SK-N-MC (cell line): Measurements from ENCODE around the gene BAG1.
A peak's percentile ranks its signal among the peaks of the same experiment; 100 is the strongest.

Experiments
- DNase-seq: peaks from one replicate; pipeline ENCODE4 v3.0.0-alpha.2; 2011; ENCODE audit warnings: low read depth, low spot score
- H3K27ac ChIP-seq: fragments of 200-600 bp; sonication (generic); 2 replicates; pipeline ENCODE4 v1.5.1; 2016; ENCODE audit warnings: mixed run types
- H3K36me3 ChIP-seq: fragments of 200-600 bp; sonication (generic); 2 replicates; pipeline ENCODE4 v1.6.1; 2017; ENCODE audit warnings: antibody characterized with exemption, low read length, mixed read lengths; ENCODE audit not compliant: insufficient read depth
- H3K4me3 ChIP-seq: fragments of 200-600 bp; sonication (generic); 2 replicates; pipeline ENCODE4 v1.5.1; 2016
- H3K9ac ChIP-seq: fragments of 200-600 bp; sonication (generic); 2 replicates; pipeline ENCODE4 v1.8.0; 2017; ENCODE audit warnings: mixed run types, mixed read lengths; ENCODE audit not compliant: insufficient read length
- H3K9me3 ChIP-seq: fragments of 200-600 bp; sonication (generic); 2 replicates; pipeline ENCODE4 v1.6.1; 2017; ENCODE audit warnings: low read depth, mild to moderate bottlenecking, antibody characterized with exemption, low read length, moderate library complexity, mixed read lengths
- EZH2 ChIP-seq: fragments of 200-600 bp; sonication (generic); IDR thresholded peaks from one replicate; pipeline ENCODE4 v1.6.1; 2017; ENCODE audit warnings: antibody characterized with exemption
- FOXP2 ChIP-seq: optimal IDR thresholded peaks from 2 replicates; pipeline ENCODE3; 2011; ENCODE audit warnings: mild to moderate bottlenecking, moderate library complexity; ENCODE audit not compliant: insufficient read depth; ENCODE audit errors: extremely low read length, control extremely low read depth
- POLR2AphosphoS5 ChIP-seq: IDR thresholded peaks from 2 replicates; pipeline ENCODE4 v1.6.1; 2012; ENCODE audit warnings: mild to moderate bottlenecking, low read depth, low read length, borderline replicate concordance

BAG1 gene

GRCh38 chr9:33288235-33288634 lies 23.7 kb upstream of the BAG1 start:
- H3K9ac ChIP-seq, result no peak overlapping the region
- TF ChIP-seq FOXP2 (no peak), POLR2AphosphoS5 (no peak), EZH2 (no peak)
- no peak overlapping the region for H3K27ac ChIP-seq
- DNase-seq, result no peak
- peaks cover 14% of the 10 kb centered on the region for H3K36me3 ChIP-seq
- no peaks in the 10 kb centered on the region for H3K9me3 ChIP-seq
- H3K4me3 ChIP-seq, result no peak overlapping the region

- peak; percentile 37 for DNase-seq
- peaks cover 3% of the 10 kb centered on the region for H3K36me3 ChIP-seq
- H3K4me3 ChIP-seq, result no peak overlapping the region
- H3K9me3 ChIP-seq, result no peaks in the 10 kb centered on the region
- TF ChIP-seq POLR2AphosphoS5, result no peak
- no peak for TF ChIP-seq EZH2
- H3K27ac ChIP-seq, result peak overlapping the region; percentile 29; the same call in 1 of the 2 replicates
- no peak overlapping the region for H3K9ac ChIP-seq
Measured at GRCh38 chr9:33287087-33287490, 22.6 kb upstream of the BAG1 start.

- no peak for DNase-seq
- Histone ChIP-seq H3K9me3 (no peaks in the 10 kb centered on the region), H3K27ac (no peak overlapping the region), H3K9ac (no peak overlapping the region), H3K4me3 (no peak overlapping the region), H3K36me3 (peaks cover 11% of the 10 kb centered on the region)
- TF ChIP-seq EZH2 (no peak), FOXP2 (no peak), POLR2AphosphoS5 (no peak)
Measured at GRCh38 chr9:33285502-33285901, 21.0 kb upstream of the BAG1 start.

GRCh38 chr9:33277484-33277883 lies 13.0 kb upstream of the BAG1 start:
- no peak overlapping the region for H3K4me3 ChIP-seq
- no peak for DNase-seq
- H3K9me3 ChIP-seq, result no peaks in the 10 kb centered on the region
- H3K9ac ChIP-seq, result no peak overlapping the region
- H3K36me3 ChIP-seq, result peaks cover 73% of the 10 kb centered on the region
- TF ChIP-seq POLR2AphosphoS5 (no peak), FOXP2 (no peak), EZH2 (no peak)
- H3K27ac ChIP-seq, result no peak overlapping the region

- DNase-seq, result no peak
- Histone ChIP-seq H3K36me3 (peaks cover 77% of the 10 kb centered on the region), H3K4me3 (no peak overlapping the region), H3K9ac (no peak overlapping the region), H3K9me3 (no peaks in the 10 kb centered on the region), H3K27ac (no peak overlapping the region)
- TF ChIP-seq FOXP2, result no peak
- TF ChIP-seq EZH2, result no peak
- TF ChIP-seq POLR2AphosphoS5, result no peak
Measured at GRCh38 chr9:33273972-33274328, 9.4 kb upstream of the BAG1 start.

GRCh38 chr9:33273266-33273971 lies 8.9 kb upstream of the BAG1 start:
- H3K9me3 ChIP-seq, result no peaks in the 10 kb centered on the region
- H3K9ac ChIP-seq, result no peak overlapping the region
- H3K36me3 ChIP-seq, result peaks cover 77% of the 10 kb centered on the region
- H3K4me3 ChIP-seq, result no peak overlapping the region
- TF ChIP-seq FOXP2 (no peak), EZH2 (no peak), POLR2AphosphoS5 (no peak)
- no peak overlapping the region for H3K27ac ChIP-seq
- DNase-seq, result no peak

- Histone ChIP-seq H3K4me3 (no peak overlapping the region), H3K9me3 (no peaks in the 10 kb centered on the region), H3K36me3 (peaks cover 77% of the 10 kb centered on the region), H3K27ac (no peak overlapping the region), H3K9ac (no peak overlapping the region)
- DNase-seq, result no peak
- TF ChIP-seq POLR2AphosphoS5, result no peak
- no peak for TF ChIP-seq EZH2
Measured at GRCh38 chr9:33272061-33272460, 7.6 kb upstream of the BAG1 start.

GRCh38 chr9:33270146-33270545 lies 5.6 kb upstream of the BAG1 start:
- DNase-seq, result no peak
- Histone ChIP-seq H3K9me3 (no peaks in the 10 kb centered on the region), H3K27ac (no peak overlapping the region), H3K4me3 (no peak overlapping the region), H3K9ac (no peak overlapping the region), H3K36me3 (peaks cover 68% of the 10 kb centered on the region)
- TF ChIP-seq EZH2 (no peak), FOXP2 (no peak), POLR2AphosphoS5 (no peak)

GRCh38 chr9:33267151-33267767 lies 2.8 kb upstream of the BAG1 start:
- H3K27ac ChIP-seq, result no peak overlapping the region
- H3K9me3 ChIP-seq, result no peaks in the 10 kb centered on the region
- no peak for TF ChIP-seq FOXP2
- no peak for TF ChIP-seq EZH2
- no peak for TF ChIP-seq POLR2AphosphoS5
- H3K36me3 ChIP-seq, result peaks cover 54% of the 10 kb centered on the region
- H3K4me3 ChIP-seq, result no peak overlapping the region
- no peak overlapping the region for H3K9ac ChIP-seq
- no peak for DNase-seq
